ENCODE measurements around the gene PRKCB.

DNA sequence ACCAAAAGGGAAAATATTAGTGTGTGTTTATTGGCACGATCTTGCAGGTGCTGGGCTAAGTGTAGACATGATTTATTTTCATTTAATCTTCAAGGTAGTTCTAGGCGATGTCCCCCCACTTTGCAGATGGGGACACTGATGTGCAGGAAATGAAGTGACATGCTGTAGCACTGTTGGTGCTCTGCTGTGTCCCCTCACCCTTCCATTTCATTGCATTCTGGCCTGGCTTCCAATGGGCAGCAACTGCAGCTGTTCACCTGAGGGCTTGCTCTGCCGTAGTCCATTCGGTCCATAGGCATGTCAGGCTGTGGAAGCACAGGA is 123.9 kb downstream of the PRKCB start:
- TF ChIP-seq, protein P1, sequence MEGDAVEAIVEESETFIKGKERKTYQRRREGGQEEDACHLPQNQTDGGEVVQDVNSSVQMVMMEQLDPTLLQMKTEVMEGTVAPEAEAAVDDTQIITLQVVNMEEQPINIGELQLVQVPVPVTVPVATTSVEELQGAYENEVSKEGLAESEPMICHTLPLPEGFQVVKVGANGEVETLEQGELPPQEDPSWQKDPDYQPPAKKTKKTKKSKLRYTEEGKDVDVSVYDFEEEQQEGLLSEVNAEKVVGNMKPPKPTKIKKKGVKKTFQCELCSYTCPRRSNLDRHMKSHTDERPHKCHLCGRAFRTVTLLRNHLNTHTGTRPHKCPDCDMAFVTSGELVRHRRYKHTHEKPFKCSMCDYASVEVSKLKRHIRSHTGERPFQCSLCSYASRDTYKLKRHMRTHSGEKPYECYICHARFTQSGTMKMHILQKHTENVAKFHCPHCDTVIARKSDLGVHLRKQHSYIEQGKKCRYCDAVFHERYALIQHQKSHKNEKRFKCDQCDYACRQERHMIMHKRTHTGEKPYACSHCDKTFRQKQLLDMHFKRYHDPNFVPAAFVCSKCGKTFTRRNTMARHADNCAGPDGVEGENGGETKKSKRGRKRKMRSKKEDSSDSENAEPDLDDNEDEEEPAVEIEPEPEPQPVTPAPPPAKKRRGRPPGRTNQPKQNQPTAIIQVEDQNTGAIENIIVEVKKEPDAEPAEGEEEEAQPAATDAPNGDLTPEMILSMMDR (IDR thresholded peaks at IDR 0.05) = no peak
- no peak for TF ChIP-seq POLR2A (IDR thresholded peaks at IDR 0.05)

All from testis (tissue), 2 donors.